Left ventricle myocardium inferior (tissue), 1 donor: ENCODE results near the gene CTNNAL1. TPM values are rescaled to one million over a fixed set of nuclear protein-coding genes. Genes with fewer than 3 reads are reported as not detected.

Experiments
- DNase-seq: peaks from one replicate; pipeline ENCODE4 v3.0.0-alpha.2; 2020
- H3K27ac ChIP-seq: fragments of 200-600 bp; replicated peaks from 2 replicates; pipeline ENCODE4 v1.8.0; 2021
- H3K27me3 ChIP-seq: fragments of 200-600 bp; 2 replicates; pipeline ENCODE4 v1.8.0; 2021; ENCODE audit warnings: low read depth
- H3K36me3 ChIP-seq: fragments of 200-600 bp; 2 replicates; pipeline ENCODE4 v1.8.0; 2021
- H3K4me1 ChIP-seq: fragments of 200-600 bp; 2 replicates; pipeline ENCODE4 v1.8.0; 2021
- H3K4me3 ChIP-seq: fragments of 200-600 bp; 2 replicates; pipeline ENCODE4 v1.8.0; 2021; ENCODE audit warnings: mild to moderate bottlenecking, moderate library complexity
- H3K9me3 ChIP-seq: fragments of 200-600 bp; replicated peaks from 2 replicates; pipeline ENCODE4 v1.8.0; 2021
- intact Hi-C: fragments of 100-400 bp; cut with micrococcal nuclease; formaldehyde crosslinking; loops from one replicate; pipeline ENCODE4 v1.11.0; 2022
- total RNA-seq: library from RNA; stranded (reverse); fragmentation: NEBNext Ultra II Directional; extraction: Animal tissue kit (Norgen Biotek cat#: 25700); gene quantifications from one replicate; pipeline ENCODE4 v1.2.1, GENCODE V29; 2021
- TF ChIP-seq, protein P1 (sequence below): fragments of 200-600 bp; IDR thresholded peaks from 2 replicates; pipeline ENCODE4 v1.8.0; 2021; ENCODE audit warnings: antibody characterized with exemption, mild to moderate bottlenecking, borderline replicate concordance
- donor health status: DM: no; HTN: yes; CAD: no; lungs with severe emphysema.

CTNNAL1 gene
- total RNA-seq, 1 donor from 2014 or later, result 78.2 TPM

DNA sequence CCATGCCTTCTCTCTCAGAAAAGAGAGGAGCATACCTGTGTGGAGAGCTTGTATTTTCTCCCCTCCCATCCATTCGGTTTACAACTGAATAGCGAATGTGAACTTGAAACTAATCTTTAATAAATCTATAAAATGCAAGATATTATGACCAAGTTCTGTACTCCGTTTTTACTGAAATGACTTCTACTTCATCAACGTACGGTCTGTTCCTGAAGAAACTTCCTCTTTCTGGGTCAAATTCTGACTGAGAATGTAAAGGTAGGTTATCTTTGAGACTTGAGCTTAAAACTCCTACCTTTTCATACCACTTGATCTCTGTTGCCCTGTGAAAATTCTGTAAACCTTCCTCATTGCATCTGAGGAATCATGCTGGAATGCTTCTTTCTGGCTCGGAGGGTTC is 4.2 kb upstream of the CTNNAL1 start:
- no peak for DNase-seq
- Histone ChIP-seq H3K9me3 (no peaks in the 10 kb centered on the region), H3K36me3 (peaks cover 17% of the 10 kb centered on the region), H3K4me1 (peaks cover 69% of the 10 kb centered on the region), H3K27ac (peak overlapping the region; percentile 47), H3K27me3 (no peaks in the 10 kb centered on the region), H3K4me3 (no peak overlapping the region)
- intact Hi-C loops, result no loop called here
- TF ChIP-seq, protein P1, sequence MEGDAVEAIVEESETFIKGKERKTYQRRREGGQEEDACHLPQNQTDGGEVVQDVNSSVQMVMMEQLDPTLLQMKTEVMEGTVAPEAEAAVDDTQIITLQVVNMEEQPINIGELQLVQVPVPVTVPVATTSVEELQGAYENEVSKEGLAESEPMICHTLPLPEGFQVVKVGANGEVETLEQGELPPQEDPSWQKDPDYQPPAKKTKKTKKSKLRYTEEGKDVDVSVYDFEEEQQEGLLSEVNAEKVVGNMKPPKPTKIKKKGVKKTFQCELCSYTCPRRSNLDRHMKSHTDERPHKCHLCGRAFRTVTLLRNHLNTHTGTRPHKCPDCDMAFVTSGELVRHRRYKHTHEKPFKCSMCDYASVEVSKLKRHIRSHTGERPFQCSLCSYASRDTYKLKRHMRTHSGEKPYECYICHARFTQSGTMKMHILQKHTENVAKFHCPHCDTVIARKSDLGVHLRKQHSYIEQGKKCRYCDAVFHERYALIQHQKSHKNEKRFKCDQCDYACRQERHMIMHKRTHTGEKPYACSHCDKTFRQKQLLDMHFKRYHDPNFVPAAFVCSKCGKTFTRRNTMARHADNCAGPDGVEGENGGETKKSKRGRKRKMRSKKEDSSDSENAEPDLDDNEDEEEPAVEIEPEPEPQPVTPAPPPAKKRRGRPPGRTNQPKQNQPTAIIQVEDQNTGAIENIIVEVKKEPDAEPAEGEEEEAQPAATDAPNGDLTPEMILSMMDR, result no peak

DNA sequence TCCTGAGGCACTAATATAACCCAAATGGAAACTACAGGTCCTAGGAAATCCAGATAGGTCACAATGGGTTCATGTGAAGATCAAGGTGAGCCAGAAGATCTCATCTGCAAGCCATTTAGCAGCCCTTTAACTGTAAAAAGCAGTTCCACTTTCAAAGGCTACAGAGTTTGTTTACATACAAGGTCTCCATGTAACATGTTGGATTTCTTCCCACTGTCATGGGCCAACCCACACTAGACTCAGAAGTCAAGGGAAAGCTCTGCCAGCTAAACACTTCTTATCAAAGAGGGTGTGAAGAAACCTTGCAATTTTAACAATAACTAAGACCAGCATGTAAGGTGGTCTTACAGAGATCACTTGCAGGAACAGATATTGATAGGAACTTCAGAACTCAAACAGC is 3.8 kb upstream of the CTNNAL1 start:
- DNase-seq, result no peak
- H3K9me3 ChIP-seq, result no peaks in the 10 kb centered on the region
- peak overlapping the region; percentile 47 for H3K27ac ChIP-seq
- H3K4me3 ChIP-seq, result no peak overlapping the region
- TF ChIP-seq, protein P1, result no peak
- intact Hi-C loops, result no loop called here
- H3K27me3 ChIP-seq, result no peaks in the 10 kb centered on the region
- H3K36me3 ChIP-seq, result peaks cover 17% of the 10 kb centered on the region
- peaks cover 69% of the 10 kb centered on the region for H3K4me1 ChIP-seq

DNA sequence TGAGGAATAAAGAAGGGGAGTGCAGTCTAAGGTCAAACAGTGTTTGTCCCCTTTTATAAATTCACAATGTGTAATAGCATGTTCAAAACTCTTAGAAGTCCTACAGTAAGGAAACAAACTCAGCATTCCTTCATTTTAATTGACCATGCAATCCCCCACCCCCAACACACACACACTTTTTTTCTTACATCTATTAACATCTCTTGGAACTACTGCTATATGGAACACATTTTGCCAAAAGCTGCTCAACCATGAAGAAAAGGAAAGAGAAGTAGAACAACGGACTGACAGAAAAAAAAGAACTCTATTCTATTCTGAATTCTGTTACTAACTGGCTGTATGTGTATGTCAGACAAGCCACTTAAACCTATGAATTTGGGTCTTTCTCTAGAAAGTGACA is 2.8 kb upstream of the CTNNAL1 start:
- no peak overlapping the region for H3K4me3 ChIP-seq
- DNase-seq, result no peak
- intact Hi-C loops, result no loop called here
- peaks cover 17% of the 10 kb centered on the region for H3K36me3 ChIP-seq
- no peaks in the 10 kb centered on the region for H3K27me3 ChIP-seq
- TF ChIP-seq, protein P1, result no peak
- peaks cover 69% of the 10 kb centered on the region for H3K4me1 ChIP-seq
- H3K9me3 ChIP-seq, result no peaks in the 10 kb centered on the region
- no peak overlapping the region for H3K27ac ChIP-seq

DNA sequence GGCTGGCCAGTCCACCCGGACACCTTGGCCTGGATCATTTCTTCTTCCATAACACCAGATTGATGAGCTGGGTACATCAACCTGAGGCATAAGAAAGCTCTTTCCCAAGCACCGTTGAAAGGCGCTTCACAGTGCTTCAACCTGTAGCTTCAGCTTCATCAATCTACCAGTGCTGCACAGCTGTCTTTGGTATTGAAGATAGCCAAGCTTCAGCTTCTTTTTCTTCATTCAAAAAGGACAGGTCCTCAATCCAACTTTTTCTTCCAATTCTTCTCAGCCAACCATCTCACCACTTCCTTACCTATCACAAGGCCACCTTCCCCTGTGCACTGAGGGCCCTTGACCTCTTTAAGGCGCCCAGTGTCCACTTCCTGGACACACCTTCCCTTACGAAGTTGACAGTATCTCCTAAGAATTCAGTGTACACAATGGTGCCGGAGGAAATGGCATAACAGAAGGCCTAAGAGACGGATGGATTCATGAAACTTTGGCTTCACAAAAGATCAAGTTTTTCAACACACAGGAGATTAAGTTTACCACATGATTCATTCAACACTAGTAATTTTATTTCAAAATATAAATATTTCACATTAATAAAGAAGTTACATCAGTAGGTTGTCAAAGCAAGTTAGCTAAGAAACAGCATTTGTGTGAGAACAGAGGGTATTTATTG is 1.4 kb upstream of the CTNNAL1 start:
- DNase-seq, result no peak
- no peak overlapping the region for H3K4me3 ChIP-seq
- H3K4me1 ChIP-seq, result peaks cover 77% of the 10 kb centered on the region
- peaks cover 9% of the 10 kb centered on the region for H3K36me3 ChIP-seq
- no peaks in the 10 kb centered on the region for H3K27me3 ChIP-seq
- H3K9me3 ChIP-seq, result no peaks in the 10 kb centered on the region
- peak overlapping the region; percentile 96 for H3K27ac ChIP-seq
- intact Hi-C loops, result loop anchor here (5.0 kb wide), 1 partner anchor 42 kb away; no protein-coding TSS in a partner anchor
- TF ChIP-seq, protein P1, result no peak

DNA sequence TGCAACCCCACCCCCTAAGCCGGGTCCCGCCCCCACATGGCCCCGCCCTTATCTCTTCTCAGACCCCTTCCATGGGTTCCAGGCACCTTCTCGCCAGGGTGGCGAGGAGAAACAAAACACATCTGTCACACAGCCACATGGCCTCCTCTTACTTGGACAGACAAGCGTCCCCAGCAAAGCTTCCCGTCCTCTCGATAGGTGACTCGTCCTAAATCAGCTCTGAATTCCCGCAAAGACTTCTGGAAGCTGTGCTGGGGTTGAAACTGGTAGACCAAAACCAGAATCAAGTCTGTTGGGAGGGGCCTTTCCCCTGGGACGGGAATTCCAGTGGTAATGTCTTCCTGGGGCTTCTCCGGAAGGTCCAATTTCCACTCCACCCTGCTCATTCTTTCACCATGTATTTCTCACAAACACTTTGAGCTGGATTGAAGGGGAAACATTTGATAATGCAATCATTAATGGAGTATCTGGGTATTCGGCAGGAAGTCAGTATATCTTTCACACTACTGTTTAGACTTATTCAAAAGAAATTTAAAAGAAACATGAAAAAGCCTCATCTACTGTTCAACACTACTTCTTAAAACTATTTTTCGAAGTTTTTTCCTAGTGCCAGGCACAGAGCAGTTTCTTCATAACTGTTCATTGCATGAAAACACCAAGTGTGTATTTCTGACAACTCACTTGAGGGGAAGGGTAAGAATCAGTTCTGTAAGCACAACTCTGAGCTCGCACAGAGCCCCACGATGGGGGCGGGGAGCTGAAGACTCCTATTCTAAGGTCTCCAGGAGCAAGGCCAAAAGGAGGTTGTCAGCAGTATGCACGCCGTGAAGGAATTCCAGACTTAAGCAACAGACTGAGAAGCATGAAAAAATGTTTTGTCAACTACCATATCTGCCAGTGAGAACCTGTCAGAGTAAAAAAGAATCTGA is 644 bp upstream of the CTNNAL1 start:
- TF ChIP-seq, protein P1, result no peak
- Histone ChIP-seq H3K27ac (peak overlapping the region; percentile 96), H3K27me3 (no peaks in the 10 kb centered on the region), H3K4me3 (peak overlapping the region; percentile 87), H3K9me3 (no peaks in the 10 kb centered on the region), H3K36me3 (peaks cover under 1% of the 10 kb centered on the region), H3K4me1 (peaks cover 79% of the 10 kb centered on the region)
- no peak for DNase-seq
- intact Hi-C loops, result loop anchor here (5.0 kb wide), 1 partner anchor 42 kb away; no protein-coding TSS in a partner anchor
